Measurements from ENCODE around the gene MIGA1. TPM values are rescaled to one million over a fixed set of nuclear protein-coding genes. Genes with fewer than 3 reads are reported as not detected.

The MIGA1 gene
- total and polyA plus RNA-seq, 2 of the 13 experiments (the other 11 are each of a cell fraction or from before 2014, with no cell fraction given) = 3.8 to 6.6 TPM

DNA sequence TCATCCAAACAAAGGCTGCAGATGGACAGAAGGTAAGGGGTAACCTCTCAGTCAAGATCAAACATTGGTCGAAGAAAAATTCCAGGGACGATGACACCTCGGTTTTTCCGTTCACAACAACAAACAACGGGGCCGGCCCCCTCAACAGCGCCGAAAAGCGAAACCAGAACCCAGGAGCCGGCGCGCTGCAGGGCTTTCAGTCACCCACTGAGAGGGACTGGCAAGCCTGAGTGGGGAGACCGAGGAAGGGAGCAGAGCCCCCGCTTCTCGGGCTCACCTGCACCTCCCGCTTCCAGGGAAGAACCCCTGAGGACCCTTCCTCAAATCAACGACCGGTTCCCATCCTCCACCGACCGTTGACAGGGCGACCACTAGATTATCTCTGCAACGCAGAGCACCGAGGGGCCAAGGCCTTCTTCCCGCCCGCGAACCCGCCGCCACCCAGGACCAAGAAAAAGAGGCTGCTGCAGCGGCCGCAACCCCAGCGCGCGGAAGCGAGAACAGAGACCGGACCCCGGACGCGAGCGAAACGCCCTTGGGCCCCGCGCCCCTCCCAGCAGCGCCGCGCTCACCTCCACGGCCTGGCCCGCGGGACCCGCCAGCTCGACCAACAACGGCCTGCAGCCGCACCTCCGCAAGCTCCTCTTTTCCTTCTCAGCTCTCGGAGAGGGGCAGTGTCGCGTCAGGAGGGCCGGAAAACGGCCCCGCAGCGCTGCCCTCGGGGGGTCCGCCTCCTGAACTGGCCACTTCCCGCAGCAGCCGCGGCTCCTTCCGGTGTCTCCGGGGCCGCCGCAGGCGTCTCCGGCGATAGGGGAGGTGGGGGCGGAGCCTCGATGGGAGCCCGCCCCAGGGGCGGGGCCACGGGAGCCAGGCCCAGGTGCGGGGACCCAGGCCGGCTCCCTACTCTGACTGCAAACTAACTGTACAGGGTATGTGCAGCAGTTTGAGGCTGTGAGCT, 20.1 kb upstream of the MIGA1 start, which contains the start of gene USP33 (continued):
- TF ChIP-seq, protein P1, sequence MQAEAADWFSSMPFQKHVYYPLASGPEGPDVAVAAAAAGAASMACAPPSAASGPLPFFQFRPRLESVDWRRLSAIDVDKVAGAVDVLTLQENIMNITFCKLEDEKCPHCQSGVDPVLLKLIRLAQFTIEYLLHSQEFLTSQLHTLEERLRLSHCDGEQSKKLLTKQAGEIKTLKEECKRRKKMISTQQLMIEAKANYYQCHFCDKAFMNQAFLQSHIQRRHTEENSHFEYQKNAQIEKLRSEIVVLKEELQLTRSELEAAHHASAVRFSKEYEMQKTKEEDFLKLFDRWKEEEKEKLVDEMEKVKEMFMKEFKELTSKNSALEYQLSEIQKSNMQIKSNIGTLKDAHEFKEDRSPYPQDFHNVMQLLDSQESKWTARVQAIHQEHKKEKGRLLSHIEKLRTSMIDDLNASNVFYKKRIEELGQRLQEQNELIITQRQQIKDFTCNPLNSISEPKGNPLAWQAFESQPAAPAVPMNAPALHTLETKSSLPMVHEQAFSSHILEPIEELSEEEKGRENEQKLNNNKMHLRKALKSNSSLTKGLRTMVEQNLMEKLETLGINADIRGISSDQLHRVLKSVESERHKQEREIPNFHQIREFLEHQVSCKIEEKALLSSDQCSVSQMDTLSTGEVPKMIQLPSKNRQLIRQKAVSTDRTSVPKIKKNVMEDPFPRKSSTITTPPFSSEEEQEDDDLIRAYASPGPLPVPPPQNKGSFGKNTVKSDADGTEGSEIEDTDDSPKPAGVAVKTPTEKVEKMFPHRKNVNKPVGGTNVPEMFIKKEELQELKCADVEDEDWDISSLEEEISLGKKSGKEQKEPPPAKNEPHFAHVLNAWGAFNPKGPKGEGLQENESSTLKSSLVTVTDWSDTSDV (CRISPR knock-in tag; IDR thresholded peaks at IDR 0.05) = no peak
- TF ChIP-seq EEA1 (CRISPR knock-in tag; IDR thresholded peaks at IDR 0.05; ENCODE audit: borderline replicate concordance) (peak; percentile 23; the same call in 1 of the 2 replicates), CBX2 (IDR thresholded peaks at IDR 0.05; ENCODE audit: low read depth, low read length) (no peak), CBX2 (CRISPR knock-in tag; IDR thresholded peaks at IDR 0.05; ENCODE audit: low read depth) (no peak), HCFC1 (IDR thresholded peaks at IDR 0.05; ENCODE audit: low read depth, low read length) (no peak), KLF6 (CRISPR knock-in tag; IDR thresholded peaks at IDR 0.05) (peak; percentile 43; the same call in 1 of the 2 replicates), MXI1 (IDR thresholded peaks at IDR 0.05; ENCODE audit: borderline replicate concordance, low read depth, low read length) (peak; percentile 69; the same call in 1 of the 3 replicates), PHF5A (CRISPR knock-in tag; IDR thresholded peaks at IDR 0.05; ENCODE audit: low read depth, unreplicated experiment) (no peak), ZNF331 (CRISPR knock-in tag; IDR thresholded peaks at IDR 0.05) (no peak; the same call in 1 of the 2 replicates)
- TF ChIP-seq, protein P2, sequence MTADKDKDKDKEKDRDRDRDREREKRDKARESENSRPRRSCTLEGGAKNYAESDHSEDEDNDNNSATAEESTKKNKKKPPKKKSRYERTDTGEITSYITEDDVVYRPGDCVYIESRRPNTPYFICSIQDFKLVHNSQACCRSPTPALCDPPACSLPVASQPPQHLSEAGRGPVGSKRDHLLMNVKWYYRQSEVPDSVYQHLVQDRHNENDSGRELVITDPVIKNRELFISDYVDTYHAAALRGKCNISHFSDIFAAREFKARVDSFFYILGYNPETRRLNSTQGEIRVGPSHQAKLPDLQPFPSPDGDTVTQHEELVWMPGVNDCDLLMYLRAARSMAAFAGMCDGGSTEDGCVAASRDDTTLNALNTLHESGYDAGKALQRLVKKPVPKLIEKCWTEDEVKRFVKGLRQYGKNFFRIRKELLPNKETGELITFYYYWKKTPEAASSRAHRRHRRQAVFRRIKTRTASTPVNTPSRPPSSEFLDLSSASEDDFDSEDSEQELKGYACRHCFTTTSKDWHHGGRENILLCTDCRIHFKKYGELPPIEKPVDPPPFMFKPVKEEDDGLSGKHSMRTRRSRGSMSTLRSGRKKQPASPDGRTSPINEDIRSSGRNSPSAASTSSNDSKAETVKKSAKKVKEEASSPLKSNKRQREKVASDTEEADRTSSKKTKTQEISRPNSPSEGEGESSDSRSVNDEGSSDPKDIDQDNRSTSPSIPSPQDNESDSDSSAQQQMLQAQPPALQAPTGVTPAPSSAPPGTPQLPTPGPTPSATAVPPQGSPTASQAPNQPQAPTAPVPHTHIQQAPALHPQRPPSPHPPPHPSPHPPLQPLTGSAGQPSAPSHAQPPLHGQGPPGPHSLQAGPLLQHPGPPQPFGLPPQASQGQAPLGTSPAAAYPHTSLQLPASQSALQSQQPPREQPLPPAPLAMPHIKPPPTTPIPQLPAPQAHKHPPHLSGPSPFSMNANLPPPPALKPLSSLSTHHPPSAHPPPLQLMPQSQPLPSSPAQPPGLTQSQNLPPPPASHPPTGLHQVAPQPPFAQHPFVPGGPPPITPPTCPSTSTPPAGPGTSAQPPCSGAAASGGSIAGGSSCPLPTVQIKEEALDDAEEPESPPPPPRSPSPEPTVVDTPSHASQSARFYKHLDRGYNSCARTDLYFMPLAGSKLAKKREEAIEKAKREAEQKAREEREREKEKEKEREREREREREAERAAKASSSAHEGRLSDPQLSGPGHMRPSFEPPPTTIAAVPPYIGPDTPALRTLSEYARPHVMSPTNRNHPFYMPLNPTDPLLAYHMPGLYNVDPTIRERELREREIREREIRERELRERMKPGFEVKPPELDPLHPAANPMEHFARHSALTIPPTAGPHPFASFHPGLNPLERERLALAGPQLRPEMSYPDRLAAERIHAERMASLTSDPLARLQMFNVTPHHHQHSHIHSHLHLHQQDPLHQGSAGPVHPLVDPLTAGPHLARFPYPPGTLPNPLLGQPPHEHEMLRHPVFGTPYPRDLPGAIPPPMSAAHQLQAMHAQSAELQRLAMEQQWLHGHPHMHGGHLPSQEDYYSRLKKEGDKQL (CRISPR knock-in tag; IDR thresholded peaks at IDR 0.05; ENCODE audit: low read depth) = peak; percentile 14
- TF ChIP-seq, protein P3, sequence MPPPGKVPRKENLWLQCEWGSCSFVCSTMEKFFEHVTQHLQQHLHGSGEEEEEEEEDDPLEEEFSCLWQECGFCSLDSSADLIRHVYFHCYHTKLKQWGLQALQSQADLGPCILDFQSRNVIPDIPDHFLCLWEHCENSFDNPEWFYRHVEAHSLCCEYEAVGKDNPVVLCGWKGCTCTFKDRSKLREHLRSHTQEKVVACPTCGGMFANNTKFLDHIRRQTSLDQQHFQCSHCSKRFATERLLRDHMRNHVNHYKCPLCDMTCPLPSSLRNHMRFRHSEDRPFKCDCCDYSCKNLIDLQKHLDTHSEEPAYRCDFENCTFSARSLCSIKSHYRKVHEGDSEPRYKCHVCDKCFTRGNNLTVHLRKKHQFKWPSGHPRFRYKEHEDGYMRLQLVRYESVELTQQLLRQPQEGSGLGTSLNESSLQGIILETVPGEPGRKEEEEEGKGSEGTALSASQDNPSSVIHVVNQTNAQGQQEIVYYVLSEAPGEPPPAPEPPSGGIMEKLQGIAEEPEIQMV (CRISPR knock-in tag; IDR thresholded peaks at IDR 0.05; ENCODE audit: low read depth) = peak; percentile 95
- TF ChIP-seq, protein P4, sequence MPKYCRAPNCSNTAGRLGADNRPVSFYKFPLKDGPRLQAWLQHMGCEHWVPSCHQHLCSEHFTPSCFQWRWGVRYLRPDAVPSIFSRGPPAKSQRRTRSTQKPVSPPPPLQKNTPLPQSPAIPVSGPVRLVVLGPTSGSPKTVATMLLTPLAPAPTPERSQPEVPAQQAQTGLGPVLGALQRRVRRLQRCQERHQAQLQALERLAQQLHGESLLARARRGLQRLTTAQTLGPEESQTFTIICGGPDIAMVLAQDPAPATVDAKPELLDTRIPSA (CRISPR knock-in tag; IDR thresholded peaks at IDR 0.05; ENCODE audit: borderline replicate concordance) = no peak
- TF ChIP-seq, protein P5, sequence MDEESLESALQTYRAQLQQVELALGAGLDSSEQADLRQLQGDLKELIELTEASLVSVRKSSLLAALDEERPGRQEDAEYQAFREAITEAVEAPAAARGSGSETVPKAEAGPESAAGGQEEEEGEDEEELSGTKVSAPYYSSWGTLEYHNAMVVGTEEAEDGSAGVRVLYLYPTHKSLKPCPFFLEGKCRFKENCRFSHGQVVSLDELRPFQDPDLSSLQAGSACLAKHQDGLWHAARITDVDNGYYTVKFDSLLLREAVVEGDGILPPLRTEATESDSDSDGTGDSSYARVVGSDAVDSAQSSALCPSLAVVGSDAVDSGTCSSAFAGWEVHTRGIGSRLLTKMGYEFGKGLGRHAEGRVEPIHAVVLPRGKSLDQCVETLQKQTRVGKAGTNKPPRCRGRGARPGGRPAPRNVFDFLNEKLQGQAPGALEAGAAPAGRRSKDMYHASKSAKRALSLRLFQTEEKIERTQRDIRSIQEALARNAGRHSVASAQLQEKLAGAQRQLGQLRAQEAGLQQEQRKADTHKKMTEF (CRISPR knock-in tag; IDR thresholded peaks at IDR 0.05) = peak; percentile 76; the same call in 1 of the 2 replicates

Measured in HepG2 (cell line).